Activated CD4-positive, CD25-positive, alpha-beta regulatory T cell treated with anti-CD3 and anti-CD28 coated beads, Interleukin-2, amount 50 U/mL, for 24 hours (primary cell): ENCODE results near the gene RPS6KC1.
"Not testable (repeated sequence)": the region's sequence is repeated elsewhere in the genome, so short reads cannot be mapped to it uniquely, and the experiment has no call there.

Experiments
- ATAC-seq, 2 donors: fragments of 150-1000 bp; cut with Tn5 transposase; one replicate each; pipeline ENCODE4 v1.10.0; 2021; ENCODE audit warnings: mild to moderate bottlenecking in 1 of 2, moderate library complexity in 1 of 2

Gene RPS6KC1

GRCh38 chr1:213160442-213160841, 109.4 kb downstream of the RPS6KC1 start:
- ATAC-seq, result not testable (repeated sequence)

- ATAC-seq, result no peak
These were observed 111.3 kb downstream of the RPS6KC1 start for GRCh38 chr1:213162338-213162737.

- no peak for ATAC-seq
These were observed 111.8 kb downstream of the RPS6KC1 start for GRCh38 chr1:213162862-213163261.

- ATAC-seq, result no peak
These were observed 112.3 kb downstream of the RPS6KC1 start for GRCh38 chr1:213163278-213163711.

GRCh38 chr1:213164561-213164960, 113.5 kb downstream of the RPS6KC1 start:
- no peak for ATAC-seq

- no peak for ATAC-seq
These were observed 115.8 kb downstream of the RPS6KC1 start for GRCh38 chr1:213166852-213167251.

- no peak for ATAC-seq
These were observed 120.7 kb downstream of the RPS6KC1 start for GRCh38 chr1:213171711-213172110.

- no peak for ATAC-seq
These were observed 125.3 kb downstream of the RPS6KC1 start for GRCh38 chr1:213176341-213176740.

- no peak for ATAC-seq
These were observed 128.7 kb downstream of the RPS6KC1 start for GRCh38 chr1:213179784-213180183.

- ATAC-seq, result no peak
These were observed 129.8 kb downstream of the RPS6KC1 start for GRCh38 chr1:213180833-213181232.

- no peak for ATAC-seq
These were observed 132.1 kb downstream of the RPS6KC1 start for GRCh38 chr1:213183036-213183672.

- no peak for ATAC-seq
These were observed 135.1 kb downstream of the RPS6KC1 start for GRCh38 chr1:213186168-213186567.

GRCh38 chr1:213192026-213192425, 141.0 kb downstream of the RPS6KC1 start:
- ATAC-seq, result no peak

- no peak for ATAC-seq
These were observed 143.3 kb downstream of the RPS6KC1 start for GRCh38 chr1:213194383-213194782.

GRCh38 chr1:213194855-213195254, 143.8 kb downstream of the RPS6KC1 start:
- ATAC-seq, result no peak

GRCh38 chr1:213196328-213197054, 145.4 kb downstream of the RPS6KC1 start:
- ATAC-seq, result not testable (repeated sequence)

- no peak for ATAC-seq
These were observed 149.6 kb downstream of the RPS6KC1 start for GRCh38 chr1:213200630-213201029.

- no peak for ATAC-seq
These were observed 150.5 kb downstream of the RPS6KC1 start for GRCh38 chr1:213201380-213202155.

GRCh38 chr1:213211201-213211600, 160.2 kb downstream of the RPS6KC1 start:
- no peak for ATAC-seq

- ATAC-seq, result not testable (repeated sequence)
These were observed 168.0 kb downstream of the RPS6KC1 start for GRCh38 chr1:213219076-213219475.

GRCh38 chr1:213221209-213221608, 170.2 kb downstream of the RPS6KC1 start:
- no peak for ATAC-seq

- no peak for ATAC-seq
These were observed 176.4 kb downstream of the RPS6KC1 start for GRCh38 chr1:213227458-213227857.

- ATAC-seq, result no peak
These were observed 180.8 kb downstream of the RPS6KC1 start for GRCh38 chr1:213231795-213232231.

GRCh38 chr1:213242883-213243282, 191.8 kb downstream of the RPS6KC1 start:
- no peak for ATAC-seq
